NCI-H748 (cell line): ENCODE results near the gene PSG7.
"Not testable (repeated sequence)": the region's sequence is repeated elsewhere in the genome, so short reads cannot be mapped to it uniquely, and the experiment has no call there.

ENCODE experiments used
- DNase-seq: peaks from one replicate; lab custom pipeline; 2025; ENCODE audit not compliant: unreplicated experiment; lab: John Stamatoyannopoulos, UW

Gene PSG7

GRCh38 chr19:42916931-42917330 lies 20.1 kb downstream of the PSG7 start:
- DNase-seq = not testable (repeated sequence)

DNA sequence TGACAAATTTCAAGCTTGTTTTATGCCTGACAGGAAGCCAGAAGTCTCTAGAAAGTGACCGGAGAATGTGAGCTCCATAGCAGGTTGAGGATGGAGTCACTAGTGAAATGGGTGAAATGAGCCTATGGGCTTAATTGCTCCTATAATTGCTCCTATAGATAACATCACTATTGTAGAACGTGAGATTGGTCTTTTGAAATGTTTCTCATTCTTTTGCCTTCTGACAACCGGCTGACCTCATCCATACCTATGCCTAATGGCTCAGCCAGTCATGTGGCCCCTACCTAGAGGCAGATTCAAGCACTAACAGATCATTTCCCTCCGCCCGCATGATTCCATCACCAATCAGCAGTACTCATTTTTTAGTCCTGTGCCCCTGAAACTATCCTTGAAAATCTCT lies 23.5 kb downstream of the PSG7 start:
- DNase-seq = not testable (repeated sequence)

DNA sequence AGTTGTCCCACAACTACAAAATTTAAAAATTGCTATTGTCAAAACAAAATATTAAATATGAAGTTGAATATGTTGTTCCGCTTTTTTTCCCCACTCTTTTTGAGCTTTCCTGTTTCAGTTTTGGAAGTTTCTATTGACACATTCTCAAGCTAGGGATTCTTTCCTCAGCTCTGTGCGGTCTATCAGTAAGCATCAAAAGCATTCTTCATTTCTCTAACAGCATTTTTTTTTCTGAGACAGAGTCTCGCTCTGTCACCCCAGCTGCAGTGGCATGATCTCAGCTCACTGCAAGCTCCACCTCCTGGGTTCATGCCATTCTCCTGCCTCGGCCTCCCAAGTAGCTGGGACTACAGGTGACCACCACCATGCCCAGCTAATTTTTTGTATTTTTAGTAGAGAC lies 24.1 kb downstream of the PSG7 start:
- not testable (repeated sequence) for DNase-seq

DNA sequence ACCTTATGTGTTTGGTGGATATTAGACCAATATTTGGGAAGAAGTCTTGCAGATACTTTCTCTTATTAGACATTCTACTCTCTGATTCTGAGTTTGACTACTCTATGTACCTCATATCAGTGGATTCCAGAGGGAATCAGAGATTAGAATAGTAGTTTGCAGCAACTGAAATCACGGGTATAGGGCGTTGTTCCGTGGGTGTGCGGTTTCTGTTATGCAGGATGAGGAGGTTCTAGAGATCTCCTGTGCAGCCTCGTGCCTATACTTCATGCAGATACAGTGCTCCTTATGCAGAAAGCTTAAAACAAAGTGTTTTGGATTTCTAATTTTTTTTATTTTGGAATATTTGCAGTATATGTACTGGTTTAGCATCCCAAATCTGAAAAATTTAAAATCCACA lies 25.3 kb downstream of the PSG7 start:
- DNase-seq = not testable (repeated sequence)

DNA sequence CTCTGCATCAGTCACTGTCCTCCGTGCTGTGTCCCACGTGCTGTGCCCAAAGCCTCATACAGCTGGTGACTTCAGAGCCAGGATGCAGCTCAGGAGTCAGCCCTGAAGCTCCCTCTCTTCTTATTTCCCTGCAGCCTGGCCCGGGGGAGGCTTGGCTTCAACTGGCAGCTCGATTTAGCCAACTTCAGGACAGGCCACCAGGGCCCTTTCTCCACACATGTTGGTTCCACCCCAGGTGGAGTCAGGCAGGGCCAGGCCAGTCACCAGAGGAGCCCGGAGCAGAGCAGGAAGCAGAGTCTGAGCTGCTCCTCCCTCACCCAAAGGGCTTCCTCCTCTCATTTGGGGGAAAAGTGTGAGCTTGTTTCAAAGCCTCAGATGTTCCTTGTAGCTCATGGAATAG lies 30.8 kb downstream of the PSG7 start:
- not testable (repeated sequence) for DNase-seq

- peak; percentile 42 for DNase-seq
Measured at GRCh38 chr19:42900561-42900960, 36.4 kb downstream of the PSG7 start.

- not testable (repeated sequence) for DNase-seq
Measured at GRCh38 chr19:42899674-42900073, 37.3 kb downstream of the PSG7 start.

- DNase-seq = not testable (repeated sequence)
Measured at GRCh38 chr19:42899110-42899509, 37.9 kb downstream of the PSG7 start.

GRCh38 chr19:42898656-42899055 lies 38.4 kb downstream of the PSG7 start:
- DNase-seq = not testable (repeated sequence)

GRCh38 chr19:42897729-42898128 lies 39.3 kb downstream of the PSG7 start:
- not testable (repeated sequence) for DNase-seq

DNA sequence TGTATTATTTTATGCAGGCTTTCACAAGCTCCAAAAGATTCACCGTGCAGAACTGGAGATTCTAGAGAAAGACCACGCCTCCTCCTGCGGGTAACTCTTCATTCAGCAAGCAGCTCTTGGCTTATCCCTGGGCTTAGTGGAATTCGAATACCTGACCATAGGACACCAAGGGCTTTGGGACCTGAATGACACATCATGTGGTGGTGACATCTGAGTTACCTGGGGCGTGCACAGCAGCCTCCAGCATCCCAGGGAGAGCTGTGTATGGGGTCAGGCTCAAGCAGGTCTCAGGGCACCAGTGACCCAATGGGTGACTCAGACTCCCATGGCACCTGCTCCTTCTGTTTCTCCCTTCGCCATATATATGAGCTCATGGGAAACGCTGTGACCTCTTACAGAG lies 46.6 kb downstream of the PSG7 start:
- not testable (repeated sequence) for DNase-seq

GRCh38 chr19:42887876-42888445 lies 49.0 kb downstream of the PSG7 start:
- not testable (repeated sequence) for DNase-seq

DNA sequence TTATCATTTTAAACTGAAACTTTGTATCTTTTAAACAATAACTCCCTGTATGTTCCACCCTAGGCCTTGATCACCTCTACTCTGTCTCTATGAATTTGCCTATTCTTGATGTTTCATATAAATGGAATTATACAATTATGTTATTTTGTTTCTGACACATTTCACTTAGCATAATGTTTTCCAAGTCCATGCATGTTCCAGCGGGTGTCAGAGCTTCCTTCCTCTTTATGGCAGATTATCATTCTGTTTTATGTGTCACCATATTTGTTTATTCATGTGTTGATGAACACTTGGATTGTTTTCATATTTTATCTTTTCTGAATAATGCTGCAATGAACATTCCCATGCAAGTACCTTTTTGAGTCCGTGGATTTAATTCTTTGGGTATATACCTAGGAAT lies 54.3 kb downstream of the PSG7 start:
- not testable (repeated sequence) for DNase-seq

GRCh38 chr19:42882010-42882409 lies 55.0 kb downstream of the PSG7 start:
- not testable (repeated sequence) for DNase-seq

DNA sequence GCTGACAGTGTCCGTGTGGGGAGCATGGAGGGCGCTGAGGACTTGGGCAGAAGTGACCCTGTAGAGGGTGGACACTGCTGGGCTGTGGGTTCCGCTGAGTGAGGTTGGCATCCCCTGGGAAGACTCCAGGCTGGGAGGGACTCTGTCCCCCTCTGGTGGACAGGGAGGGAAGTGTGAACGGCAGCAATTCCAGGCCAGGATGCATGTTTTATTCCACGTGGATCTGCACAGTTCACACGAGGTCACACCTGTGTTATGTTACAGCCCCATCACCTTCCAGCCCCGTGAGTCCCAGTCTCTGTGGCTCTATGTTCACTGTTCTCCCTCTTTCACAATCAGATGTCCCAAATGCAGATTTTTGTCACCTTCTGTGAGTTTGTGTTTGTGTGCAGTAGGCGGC lies 55.7 kb downstream of the PSG7 start:
- DNase-seq = peak; percentile 32

GRCh38 chr19:42880621-42881020 lies 56.4 kb downstream of the PSG7 start:
- not testable (repeated sequence) for DNase-seq

GRCh38 chr19:42879613-42880012 lies 57.4 kb downstream of the PSG7 start, which contains the start of gene PSG1:
PSG1 (minus strand) TSS chr19:42879713; CDS start chr19:42879581, 132 bp downstream.
- DNase-seq = no peak

DNA sequence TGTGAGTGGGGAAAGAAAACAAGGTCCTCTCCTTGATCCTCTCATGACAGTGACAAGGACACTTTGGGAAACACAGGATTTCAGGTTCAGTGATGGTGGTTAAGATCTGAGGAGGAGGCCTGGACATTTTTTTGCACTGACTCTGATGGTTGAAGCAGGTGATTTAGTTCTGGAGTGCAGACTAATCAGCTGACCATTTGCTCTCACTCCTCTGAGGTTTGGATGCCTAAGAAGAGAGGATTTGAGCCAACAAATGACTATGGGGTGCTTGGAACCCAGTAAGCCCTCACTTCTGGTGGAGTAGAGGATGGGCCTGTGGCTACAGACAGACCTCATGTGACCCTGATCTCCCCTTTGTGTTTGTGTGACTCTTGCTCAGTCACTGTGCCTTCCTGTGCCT lies 60.4 kb downstream of the PSG7 start:
- not testable (repeated sequence) for DNase-seq

GRCh38 chr19:42875881-42876280 lies 61.1 kb downstream of the PSG7 start:
- not testable (repeated sequence) for DNase-seq

GRCh38 chr19:42874901-42875813 lies 61.9 kb downstream of the PSG7 start:
- DNase-seq = not testable (repeated sequence)

- not testable (repeated sequence) for DNase-seq
Measured at GRCh38 chr19:42874136-42874535, 62.9 kb downstream of the PSG7 start.
